ENCODE measurements around the gene CORT.
"Not testable (repeated sequence)": the region's sequence is repeated elsewhere in the genome, so short reads cannot be mapped to it uniquely, and the experiment has no call there.

The CORT gene

DNA sequence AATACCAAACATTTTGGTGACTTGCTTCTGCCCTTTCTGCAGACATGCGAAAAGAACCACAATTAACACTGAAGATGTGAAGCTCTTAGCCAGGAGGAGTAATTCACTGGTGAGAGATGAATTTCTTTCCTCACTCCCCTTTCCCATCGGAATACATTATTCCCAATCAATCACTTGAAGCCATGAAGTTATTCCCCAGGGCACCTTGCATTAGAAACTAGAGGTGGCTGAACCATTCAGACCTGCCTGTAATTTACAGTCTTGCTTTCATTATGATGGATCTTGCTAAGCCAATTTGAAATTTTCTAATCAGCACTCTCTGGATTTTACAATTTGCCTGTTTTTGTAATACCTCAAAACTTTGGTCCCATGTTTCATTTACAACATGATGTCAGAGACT, 9.5 kb upstream of the CORT start:
- DNase-seq, result no peak

DNA sequence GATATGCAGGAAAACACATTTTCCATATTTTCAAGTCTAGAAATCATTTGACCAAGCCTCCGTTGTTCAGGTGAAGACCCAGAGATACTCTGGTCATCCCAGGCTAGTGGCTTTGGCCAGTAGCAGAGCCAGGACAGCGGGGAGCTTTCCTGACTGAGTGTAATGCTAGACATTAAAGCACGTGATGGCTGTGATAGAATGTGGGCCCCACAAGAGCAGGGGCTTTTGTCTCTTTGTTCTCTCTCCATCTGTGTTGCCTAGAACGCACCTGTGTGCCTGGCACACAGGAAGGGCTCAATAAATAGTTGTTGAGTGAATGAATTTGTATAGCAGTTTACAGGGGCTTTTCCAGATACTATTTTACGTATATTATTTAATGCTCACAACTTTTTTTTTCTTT, 9.0 kb upstream of the CORT start:
- no peak for DNase-seq

DNA sequence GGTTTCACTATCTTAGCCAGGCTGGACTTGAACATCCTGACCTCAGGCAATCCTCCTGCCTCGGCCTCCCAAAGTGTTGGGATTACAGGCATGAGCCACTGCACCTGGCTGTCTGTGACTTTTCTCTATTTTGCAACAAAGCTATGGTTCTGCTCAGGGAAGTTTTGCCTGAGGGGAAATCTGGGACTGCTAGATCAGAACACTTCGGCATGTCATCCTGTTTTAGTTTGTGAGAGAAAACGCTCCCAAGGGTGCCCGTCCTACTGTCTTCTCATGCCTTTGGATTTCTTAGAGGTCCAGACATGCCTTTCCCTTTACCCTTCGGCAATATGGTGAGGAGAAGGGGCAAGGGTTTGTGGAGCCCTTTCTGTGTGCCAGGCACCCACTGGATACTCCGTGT, 5.6 kb upstream of the CORT start:
- DNase-seq, result no peak

DNA sequence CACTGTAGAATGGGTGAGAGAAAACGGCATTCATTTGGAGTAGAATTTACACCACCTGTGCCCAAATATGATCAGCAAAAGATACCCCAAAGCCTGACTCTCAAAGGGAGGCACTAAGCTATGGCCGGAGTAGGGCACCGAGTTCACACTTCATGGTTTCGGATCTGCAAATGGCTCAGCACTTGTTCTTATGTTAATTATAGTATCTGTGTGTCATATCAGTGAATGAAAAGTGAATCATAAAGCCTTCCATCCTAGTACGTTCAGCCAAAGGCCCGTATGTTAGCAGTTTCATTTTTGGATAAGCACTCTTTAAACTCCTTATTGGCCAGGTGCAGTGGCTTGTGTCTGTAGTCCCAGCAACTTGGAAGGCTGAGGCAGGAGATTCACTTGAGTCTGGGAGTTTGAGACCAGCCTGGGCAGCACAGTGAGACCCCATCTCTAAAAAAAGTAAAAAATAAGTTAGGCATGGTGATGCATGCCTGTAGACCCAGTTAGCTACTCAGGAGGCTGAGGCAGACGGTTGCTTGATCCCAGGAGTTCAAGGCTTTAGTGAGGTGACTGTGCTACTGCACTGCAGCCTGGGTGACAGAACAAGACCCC, 4.9 kb upstream of the CORT start:
- no peak for DNase-seq

DNA sequence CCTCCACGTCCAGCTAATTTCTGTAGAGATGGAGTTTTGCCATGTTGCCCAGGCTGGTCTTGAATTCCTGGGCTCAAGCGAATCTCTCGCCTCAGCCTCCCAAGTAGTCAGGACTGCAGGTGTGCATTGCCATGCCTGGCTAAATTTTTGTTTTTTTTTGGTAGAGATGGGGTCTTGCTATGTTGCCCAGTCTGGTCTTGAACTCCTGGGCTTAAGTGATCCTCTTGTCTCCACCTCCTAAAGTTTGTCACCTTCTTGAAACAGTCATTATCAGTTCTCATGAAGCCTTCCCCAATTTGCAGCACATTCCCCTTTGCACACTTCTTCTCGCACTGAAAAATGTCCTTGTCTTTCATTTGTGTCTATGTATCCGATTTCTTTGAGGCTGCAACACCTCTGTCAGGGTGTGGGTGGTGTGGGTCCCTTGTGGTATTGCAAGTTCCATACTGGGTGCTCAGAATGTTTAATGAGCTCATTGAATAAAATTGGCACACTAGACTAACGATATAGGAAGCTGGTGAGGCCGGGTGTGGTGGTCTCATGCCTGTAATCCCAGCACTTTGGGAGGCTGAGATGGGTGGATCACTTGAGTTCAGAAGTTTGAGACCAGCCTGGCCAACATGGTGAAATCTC, 2.9 kb upstream of the CORT start:
- DNase-seq, result no peak

DNA sequence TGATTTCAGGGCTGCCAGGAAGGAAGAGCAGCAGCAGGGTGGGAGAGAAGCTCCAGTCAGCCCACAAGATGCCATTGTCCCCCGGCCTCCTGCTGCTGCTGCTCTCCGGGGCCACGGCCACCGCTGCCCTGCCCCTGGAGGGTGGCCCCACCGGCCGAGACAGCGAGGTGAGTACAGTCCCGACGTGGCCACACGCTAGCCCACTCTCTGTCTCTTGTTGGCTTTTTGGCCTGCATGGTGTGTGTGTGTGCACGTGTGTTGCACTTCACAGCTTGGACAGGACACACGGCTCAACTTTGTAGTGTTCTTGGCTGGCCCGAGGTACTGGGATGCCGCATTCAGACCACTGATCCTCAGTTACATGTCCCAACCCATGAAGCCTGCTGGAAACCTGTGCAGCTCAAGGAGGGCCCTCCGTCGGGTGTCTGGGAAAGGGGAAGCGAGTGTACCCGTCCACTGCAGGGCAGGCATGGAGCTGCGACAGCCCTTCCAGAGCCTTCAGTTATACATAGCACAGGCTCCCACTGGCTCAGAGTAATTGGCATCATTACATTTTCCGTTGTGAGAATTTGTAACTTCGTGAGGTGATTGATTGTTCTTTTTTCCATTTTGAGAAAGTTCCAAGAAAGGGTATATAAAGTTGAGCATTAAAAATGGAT, 454 bp downstream of the CORT start:
- no peak for DNase-seq

DNA sequence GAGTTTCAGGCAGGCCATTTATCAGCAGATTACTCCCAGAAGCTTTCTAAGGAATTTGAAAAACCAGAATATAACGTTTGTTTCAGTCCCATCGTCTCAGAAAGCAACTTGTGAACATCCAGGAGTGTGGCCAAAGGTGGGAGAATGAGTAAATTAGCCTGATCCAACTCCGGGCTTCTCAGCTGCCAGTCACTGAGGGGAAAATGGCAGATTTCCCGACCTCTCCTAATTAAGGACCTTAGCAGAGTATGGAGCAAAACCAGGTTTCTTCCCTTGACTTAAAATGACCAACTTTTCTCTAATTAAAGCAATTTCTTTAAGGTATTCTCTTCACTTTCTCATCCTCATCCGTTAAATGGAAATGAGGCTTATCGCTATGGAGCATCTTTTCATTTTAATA, 1.0 kb downstream of the CORT start:
- DNase-seq, result no peak

DNA sequence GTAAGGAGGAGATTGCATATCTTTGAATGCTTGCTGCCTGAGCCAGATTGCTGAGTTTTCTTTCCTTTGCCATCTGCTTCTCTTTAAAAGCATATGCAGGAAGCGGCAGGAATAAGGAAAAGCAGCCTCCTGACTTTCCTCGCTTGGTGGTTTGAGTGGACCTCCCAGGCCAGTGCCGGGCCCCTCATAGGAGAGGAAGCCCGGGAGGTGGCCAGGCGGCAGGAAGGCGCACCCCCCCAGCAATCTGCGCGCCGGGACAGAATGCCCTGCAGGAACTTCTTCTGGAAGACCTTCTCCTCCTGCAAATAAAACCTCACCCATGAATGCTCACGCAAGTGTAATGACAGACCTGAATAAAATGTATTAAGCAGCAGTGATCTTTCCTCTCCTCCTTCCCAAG, 1.5 kb downstream of the CORT start:
- no peak for DNase-seq

DNA sequence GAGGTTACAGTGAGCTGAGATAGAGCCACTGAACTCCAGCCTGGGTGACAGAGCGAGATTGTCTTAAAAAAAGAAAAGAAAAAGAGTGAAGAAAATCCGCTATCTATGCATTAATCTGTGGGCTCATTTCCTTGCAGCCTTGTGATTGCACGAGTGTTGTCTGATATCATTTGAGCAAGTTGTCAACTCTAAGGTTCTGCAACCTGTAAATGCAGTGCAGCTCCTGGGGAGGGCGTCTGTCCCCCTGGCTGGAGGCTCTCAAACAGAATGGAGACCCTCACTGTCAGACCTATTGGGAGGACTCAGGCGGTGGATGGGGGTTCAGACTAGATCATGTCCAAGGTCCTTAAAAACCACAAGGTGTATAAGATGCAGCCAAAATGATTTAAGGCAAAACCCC, 6.2 kb downstream of the CORT start:
- DNase-seq, result no peak

DNA sequence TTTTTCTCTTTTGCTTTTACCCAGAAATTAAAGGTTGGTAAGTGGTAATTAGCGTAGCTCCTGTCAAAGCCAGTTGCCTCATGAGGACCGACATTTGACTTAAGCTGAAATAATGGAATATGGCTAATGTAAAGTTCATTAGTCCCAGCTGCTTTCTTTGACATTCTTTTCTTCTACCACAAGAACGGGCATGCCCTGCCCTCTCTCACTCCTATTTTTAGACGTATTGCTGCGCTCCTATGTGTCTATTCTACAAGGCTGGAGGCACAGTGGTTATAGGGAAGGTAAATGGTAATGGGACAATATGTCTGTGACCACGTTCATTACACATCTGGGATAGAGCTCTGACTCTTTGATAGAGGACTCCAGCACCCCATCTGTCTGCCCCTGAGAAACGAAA, 6.8 kb downstream of the CORT start:
- DNase-seq, result no peak

DNA sequence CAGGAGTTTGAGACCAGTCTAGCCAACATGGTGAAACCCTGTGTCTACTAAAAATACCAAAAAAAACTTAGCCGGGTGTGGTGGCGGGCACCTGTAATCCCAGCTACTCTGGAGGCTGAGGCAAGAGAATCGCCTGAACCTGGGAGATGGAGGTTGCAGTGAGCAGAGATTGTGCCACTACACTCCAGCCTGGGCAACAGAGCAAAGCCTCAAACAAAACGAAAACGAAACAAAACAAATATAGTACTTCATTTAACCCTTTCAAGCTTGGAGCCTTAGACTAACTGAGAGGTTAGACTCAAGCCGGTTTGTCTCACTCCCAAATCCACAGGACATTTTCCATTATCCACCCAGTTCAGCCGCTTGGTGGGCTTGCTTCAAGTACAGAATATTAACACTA, 7.6 kb downstream of the CORT start:
- DNase-seq, result not testable (repeated sequence)

DNA sequence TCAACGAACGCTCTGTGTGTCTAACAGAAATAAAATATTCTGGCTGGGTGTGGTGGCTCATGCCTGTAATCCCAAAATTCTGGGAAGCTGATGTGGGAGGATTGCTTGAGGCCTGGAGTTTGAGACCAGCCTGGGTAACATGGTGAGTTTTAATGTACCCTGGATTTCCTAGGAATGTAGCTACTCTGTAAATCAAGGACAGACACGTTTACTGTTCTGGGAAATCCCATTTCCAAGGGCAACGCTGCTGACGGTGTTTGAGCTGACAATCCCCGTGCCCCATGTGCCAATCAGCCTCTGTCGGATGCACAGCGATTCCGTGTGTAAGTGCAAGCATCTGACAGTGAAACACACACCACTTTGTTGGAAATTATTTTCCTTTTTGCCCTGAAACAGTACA, 8.0 kb downstream of the CORT start:
- no peak for DNase-seq

DNA sequence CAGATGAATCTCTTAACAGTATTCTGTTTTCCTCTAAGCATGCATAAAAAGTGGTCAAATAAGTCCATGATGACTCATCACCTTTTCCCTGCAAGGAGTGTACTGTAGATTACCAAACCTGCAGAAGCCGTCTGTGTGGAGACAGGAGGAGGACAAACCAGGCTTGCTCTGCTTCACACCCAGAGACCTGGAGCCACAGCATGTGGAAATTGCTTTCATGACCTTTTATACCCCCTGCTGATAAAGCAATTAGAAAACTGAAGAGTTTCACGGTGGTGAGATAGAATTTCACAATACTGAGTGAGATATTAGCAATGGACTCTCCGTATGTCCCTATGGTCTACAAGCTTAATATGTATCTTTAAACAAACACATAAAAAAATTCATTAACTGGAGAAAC, 9.4 kb downstream of the CORT start:
- no peak for DNase-seq

DNA sequence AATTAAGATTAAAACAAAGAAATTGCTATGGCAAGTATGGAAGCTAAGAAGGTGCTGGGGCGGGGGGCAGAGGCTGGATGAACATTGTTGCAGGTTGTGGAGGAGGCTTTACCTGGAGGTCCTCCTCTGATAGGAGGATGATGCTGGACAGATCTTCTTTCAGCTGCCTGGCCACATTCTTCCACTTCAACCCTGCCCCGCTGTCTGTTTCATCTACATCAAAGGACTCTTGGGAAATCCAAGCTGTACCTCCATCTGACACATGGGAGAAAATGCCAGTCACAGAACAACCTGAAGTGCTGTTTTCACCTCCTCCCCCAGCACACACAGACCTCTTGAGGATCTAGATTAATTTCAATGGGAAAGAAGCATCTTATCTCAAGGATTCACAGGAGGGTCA, 17.2 kb downstream of the CORT start:
- no peak for DNase-seq

DNA sequence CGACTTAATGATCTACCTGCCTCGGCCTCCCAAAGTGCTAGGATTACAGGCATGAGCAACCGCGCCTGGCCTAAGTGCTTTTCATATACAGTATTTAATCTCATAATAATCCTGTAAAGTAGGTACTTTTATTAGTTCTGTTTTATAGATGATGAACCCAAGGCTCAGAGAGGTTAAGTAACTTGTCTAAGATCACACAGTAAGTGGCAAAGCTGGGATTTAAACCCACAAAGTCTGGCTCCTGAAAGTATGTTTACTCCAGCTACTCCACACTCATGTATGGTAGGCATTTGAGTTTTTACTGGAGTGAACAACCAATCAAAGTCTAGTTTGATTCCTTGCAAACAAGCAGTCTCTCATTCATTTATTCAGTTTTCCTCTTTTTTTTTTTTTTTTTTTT, 20.2 kb downstream of the CORT start:
- DNase-seq, result no peak

DNA sequence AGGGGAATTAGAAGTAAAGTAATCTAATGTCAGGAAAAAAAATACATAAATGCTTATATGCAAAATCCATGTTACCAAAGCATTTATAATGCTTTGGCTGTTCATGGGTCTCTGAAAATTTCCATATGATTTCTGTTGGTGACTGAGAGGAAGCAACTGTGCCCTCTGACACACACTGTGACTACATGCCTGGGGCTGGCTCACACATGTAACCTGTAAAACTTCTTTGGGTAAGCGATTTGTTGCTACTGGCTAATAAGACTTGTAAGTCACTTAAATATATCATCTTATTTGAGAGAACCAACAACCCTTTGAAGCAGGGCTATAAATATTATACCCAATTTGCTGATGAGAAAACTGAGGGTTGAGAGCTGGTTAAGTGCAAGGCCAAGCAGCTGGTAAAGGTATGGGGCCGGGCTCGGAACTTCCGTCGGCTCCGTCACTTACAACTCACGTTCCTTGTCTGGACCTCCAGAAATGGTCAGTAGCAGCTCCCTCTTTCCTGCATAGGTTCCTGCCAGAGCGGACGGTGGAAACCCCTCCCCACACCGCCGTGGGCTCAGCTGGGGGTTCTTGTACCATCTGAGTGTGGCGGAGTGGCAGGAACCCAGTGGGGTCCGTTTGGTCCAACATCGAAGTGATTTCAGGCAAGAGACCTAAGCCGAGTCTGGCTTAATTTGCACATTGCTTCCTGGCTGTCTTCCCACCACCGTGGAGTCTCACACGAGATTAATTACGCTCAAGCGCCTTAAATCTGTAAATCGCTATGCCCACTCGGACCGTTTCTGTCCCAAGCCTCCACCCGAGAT, 21.8 kb downstream of the CORT start:
- no peak for DNase-seq

DNA sequence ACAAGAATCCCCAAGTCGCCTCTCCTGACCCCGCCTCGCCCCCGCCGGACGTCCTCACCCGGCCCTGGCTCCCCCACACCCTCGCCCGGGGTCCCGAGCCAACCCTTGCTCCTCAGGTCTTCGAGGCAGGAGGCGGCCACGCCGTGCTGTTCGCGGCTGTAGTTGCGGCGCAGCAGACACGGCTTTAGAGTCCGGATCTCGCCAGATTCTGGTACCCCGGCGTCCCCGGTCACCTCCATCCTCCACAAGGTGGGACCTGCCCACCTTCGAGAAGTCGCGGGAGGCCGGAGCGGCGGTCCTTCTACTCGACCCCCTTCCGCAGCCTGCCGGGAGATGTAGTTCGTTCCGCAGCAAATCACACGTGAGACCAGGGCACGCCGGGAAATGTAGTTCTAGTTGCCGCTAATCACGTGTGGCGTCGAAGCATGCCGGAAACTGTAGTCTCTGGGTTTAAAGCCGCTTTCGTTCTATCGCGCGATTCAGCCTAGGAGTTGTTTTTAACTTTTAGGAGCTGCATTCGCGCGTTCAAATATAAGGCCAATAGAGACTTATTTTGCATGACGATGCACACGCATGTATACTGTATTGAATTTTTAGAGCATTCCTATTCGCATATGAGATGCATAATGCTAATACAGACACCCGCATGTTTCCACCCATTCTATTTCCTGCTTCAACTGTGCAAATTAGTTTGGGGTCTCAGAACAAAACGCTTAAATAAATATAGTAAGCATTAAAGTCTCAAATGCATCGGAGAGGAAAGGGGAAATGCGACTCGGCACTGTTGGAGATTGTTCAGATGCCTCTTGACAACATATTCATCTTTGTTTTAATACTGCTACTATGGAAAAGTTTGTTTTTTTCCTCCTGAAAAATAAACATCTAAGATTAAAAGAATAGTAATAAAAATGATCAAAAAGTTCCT, 22.7 kb downstream of the CORT start, which contains the start of gene DFFA:
Gene DFFA, minus strand, starts transcription at position 310 of the 925 bp plus-strand sequence. Its CDS starts 71 bp downstream, at position 239.
- DNase-seq, result peak; percentile 98

DNA sequence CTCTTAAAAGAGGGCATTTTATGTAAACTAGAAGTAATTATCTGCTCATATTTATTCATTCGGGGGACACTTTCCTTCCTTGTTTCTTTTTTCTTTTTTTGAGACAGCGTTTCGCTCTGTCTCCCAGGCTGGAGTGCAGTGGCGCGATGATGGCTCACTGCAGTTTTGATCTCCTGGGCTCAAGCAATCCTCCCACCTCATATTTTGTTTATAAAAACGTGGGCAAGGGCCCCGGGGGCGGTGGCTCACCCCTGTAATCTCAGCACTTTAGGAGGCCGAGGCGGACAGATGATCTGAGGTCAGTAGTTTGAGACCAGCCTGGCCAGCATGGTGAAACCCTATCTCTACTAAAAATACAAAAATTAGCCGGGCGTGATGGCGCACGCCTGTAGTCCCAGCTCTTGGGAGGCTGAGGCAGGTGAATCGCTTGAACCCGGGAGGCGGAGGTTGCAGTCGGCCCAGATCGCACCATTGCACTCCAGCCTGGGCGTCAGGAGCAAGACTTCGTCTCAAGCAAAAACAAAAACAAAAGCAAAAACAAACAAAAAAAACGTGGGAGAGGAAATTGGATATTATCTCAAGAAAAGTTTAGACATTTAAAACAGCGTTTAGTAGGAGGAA, 23.4 kb downstream of the CORT start:
- no peak for DNase-seq

DNA sequence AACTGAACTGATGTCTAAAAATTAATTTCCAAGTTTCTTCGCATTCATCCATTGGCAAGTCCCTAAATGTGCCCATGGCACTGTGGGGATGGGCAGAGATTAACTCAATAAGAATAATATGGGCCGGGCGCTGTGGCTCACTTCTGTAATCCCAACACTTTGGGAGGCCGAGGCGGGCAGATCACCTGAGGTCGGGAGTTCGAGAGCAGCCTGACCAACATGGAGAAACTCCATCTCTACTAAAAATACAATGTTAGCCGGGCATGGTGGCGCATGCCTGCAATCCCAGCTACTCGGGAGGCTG, 24.4 kb downstream of the CORT start:
- not testable (repeated sequence) for DNase-seq

DNA sequence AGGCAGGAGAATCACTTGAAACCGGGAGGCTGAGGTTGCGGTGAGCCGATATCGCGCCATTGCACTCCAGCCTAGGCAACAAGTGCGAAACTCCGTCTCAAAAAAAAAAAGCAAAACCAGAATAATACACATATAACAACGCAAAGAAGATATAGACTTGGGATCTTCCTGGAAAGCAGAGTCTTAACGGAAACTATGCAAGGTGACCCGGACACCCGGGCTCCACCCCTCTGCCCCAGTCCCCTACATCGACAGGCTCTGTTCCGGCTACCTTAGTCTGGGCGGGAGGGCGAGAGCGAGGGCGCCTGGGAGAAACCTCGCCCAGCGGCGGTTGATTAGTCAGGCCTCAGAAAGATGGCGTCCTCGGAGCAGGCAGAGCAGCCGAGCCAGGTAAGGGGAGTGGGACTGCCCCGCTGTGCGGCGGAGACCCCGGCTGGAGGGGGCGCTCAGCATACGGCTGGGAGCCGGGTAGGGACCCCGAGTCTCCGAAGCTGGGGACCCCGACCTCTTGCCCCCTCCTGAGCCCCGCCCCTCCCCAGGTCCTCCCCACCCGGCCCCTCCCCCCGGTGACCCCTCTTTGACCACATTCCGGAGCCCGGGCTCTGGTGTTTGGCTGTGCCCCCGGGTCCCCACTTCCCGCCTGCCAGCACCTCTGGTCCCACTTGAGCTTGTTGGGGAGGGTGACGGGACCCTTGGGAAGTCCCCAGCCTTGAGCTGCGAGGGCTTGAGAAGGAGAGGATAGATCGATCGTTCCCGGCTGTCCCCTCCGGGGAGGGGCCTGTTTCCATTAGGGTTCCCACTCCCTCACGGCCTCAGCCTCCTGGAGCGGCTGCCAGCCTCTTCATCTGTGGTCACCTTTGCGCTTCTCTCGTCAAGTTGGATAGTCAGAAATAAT, 25.0 kb downstream of the CORT start, which contains the start of gene PEX14:
Gene PEX14, plus strand, starts transcription at position 338 of the 895 bp plus-strand sequence. Its CDS starts 17 bp downstream, at position 355.
- DNase-seq, result peak; percentile 93

DNA sequence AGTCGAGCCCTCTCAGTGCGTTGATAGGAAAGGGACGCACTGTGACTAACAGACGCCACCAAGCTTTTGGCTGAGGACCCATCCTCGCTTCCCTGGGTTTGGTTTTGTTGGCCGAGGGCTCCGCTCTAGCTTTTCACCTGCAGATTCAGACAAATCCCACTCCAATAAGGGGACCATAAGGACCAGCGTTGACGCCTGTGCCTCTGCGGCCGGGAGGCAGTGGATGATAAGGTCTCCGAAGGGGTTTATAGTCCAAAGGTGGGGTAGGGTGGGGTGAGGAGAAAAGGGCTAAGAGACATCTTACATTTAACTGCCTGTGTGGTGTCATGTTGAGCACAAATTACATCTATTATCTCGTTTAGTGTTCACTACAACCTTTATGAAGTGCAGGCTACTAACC, 25.7 kb downstream of the CORT start:
- DNase-seq, result peak; percentile 61

Data from NCI-H1092 treated with DMSO at 0.1 percent for 48 hours (cell line).